KOPT-K1 (cell line): ENCODE data around the gene MAPK10.
"Not testable (repeated sequence)": the region's sequence is repeated elsewhere in the genome, so short reads cannot be mapped to it uniquely, and the experiment has no call there.

Experiments
- H3K27ac ChIP-seq: fragments of 200-600 bp; sonication (generic); 2 replicates; pipeline ENCODE4 v1.5.1; 2016; ENCODE audit warnings: antibody characterized with exemption, mild to moderate bottlenecking, low read depth, low read length; ENCODE audit not compliant: poor library complexity, severe bottlenecking
- H3K36me3 ChIP-seq: fragments of 200-600 bp; sonication (generic); 2 replicates; pipeline ENCODE4 v1.5.1; 2017; ENCODE audit warnings: antibody characterized with exemption, mild to moderate bottlenecking, low read length, moderate library complexity; ENCODE audit not compliant: insufficient read depth
- H3K9me3 ChIP-seq: fragments of 200-600 bp; sonication (generic); 2 replicates; pipeline ENCODE4 v1.5.1; 2017; ENCODE audit warnings: antibody characterized with exemption, low read length, mild to moderate bottlenecking; ENCODE audit not compliant: insufficient read depth, poor library complexity, severe bottlenecking

Gene MAPK10

DNA sequence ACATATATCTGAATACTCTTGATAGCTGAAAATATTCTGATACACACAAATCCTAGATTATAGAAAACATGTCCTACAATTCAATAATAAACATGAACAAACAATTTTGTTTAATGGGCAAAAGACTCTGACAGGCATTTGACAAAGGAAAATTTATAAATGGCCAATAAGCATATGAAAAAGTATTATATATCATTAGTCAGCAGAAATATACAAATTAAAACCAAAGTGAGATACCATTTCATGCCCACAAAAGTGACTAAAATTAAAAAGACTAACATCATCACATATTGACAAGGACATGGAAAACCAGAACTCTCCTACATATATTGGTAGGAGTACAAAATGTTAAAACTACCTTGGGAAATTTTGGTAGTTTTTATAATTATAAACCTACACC, 2.7 kb upstream of the MAPK10 start:
- no peak overlapping the region for H3K27ac ChIP-seq
- H3K36me3 ChIP-seq: no peaks in the 10 kb centered on the region
- H3K9me3 ChIP-seq: no peaks in the 10 kb centered on the region

DNA sequence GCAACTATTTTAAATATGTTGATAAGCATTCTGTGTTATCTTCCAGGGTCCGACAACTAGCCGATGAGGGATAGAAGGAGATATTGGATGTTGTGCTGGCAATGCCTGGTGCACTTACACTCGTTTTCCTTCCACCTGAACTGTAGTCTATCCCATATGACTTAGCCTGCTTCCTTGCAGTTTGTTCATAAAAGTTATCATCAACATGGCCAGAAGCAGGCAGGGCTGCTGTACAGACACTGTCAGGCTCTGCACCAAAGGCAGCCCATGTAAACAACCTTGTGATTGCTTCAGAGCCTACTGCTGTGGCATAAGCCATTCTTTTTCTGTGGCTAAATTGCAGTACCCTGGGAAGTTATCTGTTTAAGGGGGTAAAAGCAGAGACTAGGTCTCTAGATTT, 1.6 kb downstream of the MAPK10 start:
- Histone ChIP-seq H3K36me3 (no peaks in the 10 kb centered on the region), H3K9me3 (no peaks in the 10 kb centered on the region), H3K27ac (no peak overlapping the region)

DNA sequence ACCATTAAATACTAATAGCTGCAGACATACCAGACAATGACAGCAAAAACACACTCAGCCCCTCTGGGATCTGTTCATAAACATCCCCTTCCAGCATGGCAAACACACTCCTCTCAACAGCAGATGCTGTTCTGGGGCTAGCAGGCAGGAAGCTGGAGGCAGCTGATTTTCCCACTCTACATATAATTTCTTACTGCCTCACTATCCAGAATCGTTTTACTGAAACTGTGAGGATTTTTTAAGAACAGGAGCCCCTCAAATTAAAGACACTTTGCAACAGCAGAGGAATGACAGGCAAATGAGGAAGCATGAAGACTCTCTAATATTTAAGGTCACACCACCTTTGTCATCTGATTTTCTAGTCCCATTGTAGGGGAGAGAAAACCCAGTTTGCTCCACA, 2.2 kb downstream of the MAPK10 start:
- Histone ChIP-seq H3K27ac (no peak overlapping the region), H3K36me3 (no peaks in the 10 kb centered on the region), H3K9me3 (no peaks in the 10 kb centered on the region)

- Histone ChIP-seq H3K36me3 (no peaks in the 10 kb centered on the region), H3K9me3 (no peaks in the 10 kb centered on the region), H3K27ac (no peak overlapping the region)
Observed at GRCh38 chr4:86356425-86357210, 3.2 kb downstream of the MAPK10 start.

- Histone ChIP-seq H3K27ac (no peak overlapping the region), H3K36me3 (no peaks in the 10 kb centered on the region), H3K9me3 (no peaks in the 10 kb centered on the region)
Observed at GRCh38 chr4:86354390-86354789, 5.5 kb downstream of the MAPK10 start.

DNA sequence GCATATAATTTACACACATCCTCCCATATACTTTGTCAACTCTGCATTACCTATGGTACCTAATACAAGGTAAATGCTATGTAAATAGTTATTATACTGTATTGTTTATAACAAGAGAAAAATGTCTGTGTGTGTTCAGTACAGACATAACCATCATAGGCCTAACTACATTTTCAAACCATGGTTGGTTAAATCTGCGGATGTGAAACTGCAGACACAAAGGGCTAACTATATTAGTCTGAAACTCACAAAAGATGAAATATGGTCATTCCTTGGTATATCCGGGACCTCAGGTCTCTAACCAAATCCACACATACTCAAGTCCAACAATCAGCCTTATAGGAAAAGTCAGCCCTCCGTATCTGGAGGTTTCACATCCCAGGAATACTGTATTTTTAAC, 13.5 kb downstream of the MAPK10 start:
- H3K36me3 ChIP-seq: no peaks in the 10 kb centered on the region
- H3K27ac ChIP-seq: no peak overlapping the region
- H3K9me3 ChIP-seq: no peaks in the 10 kb centered on the region

- no peaks in the 10 kb centered on the region for H3K9me3 ChIP-seq
- no peaks in the 10 kb centered on the region for H3K36me3 ChIP-seq
- H3K27ac ChIP-seq: no peak overlapping the region
Observed at GRCh38 chr4:86344127-86344526, 15.7 kb downstream of the MAPK10 start.

GRCh38 chr4:86338989-86339388, 20.9 kb downstream of the MAPK10 start:
- no peak overlapping the region for H3K27ac ChIP-seq
- H3K9me3 ChIP-seq: no peaks in the 10 kb centered on the region
- no peaks in the 10 kb centered on the region for H3K36me3 ChIP-seq

- no peaks in the 10 kb centered on the region for H3K36me3 ChIP-seq
- no peak overlapping the region for H3K27ac ChIP-seq
- H3K9me3 ChIP-seq: no peaks in the 10 kb centered on the region
Observed at GRCh38 chr4:86338521-86338920, 21.3 kb downstream of the MAPK10 start.

GRCh38 chr4:86334020-86334750, 25.7 kb downstream of the MAPK10 start:
- H3K36me3 ChIP-seq: no peaks in the 10 kb centered on the region
- H3K27ac ChIP-seq: no peak overlapping the region
- no peaks in the 10 kb centered on the region for H3K9me3 ChIP-seq

DNA sequence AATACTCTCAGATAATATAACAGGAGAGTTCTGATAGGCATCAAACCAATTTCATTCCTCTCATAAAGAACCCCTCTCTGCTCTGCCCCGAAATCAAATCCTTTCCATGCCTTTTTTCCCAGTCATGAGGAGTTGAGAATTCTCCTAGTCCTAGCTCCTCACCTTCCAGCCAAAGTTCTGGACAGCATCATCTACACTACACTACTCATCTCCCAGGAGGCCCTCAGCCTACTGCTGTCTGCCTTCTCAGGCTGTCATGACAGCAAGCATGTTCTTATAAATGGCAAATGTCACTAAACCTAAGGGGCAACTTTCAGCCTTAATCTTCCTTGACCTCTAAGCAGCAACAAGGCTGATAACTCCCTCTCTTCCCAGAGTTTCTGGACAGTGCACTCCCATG, 26.6 kb downstream of the MAPK10 start:
- no peaks in the 10 kb centered on the region for H3K9me3 ChIP-seq
- H3K36me3 ChIP-seq: no peaks in the 10 kb centered on the region
- no peak overlapping the region for H3K27ac ChIP-seq

DNA sequence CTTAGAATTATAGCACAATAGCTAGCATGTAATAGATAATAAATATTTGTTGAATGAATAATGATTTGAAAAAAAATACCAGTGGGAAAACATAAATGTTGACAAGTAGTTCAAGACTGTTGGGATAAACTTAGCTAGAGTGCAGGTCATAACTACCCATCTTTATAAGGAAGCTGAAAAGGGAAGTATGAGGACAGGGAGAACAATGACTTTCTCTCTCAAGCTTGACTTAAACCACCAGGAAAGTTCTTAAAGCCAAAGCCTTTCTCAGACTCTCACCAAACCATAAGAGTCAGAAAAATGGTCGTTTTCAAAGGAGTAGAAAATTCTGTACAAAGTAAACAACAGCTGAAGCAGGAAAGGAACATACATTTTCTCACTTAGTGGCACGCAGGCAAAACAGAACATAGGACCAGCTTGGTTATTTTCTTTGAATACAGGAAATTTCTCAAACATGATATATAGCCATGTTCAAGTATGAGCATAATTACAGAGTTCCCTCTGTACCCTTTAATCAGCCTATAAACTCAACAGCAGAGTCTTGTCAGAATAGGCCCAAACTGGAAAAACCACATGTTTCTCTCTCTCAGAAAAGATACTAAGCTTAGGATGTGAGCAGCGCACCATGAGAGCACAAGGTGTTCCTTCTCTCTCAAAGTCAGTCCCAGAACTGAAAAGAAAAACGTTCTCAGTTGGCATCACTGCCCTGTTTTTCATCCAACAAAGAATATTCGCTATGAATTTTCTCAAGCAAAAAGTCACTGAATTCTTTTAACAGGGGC, 28.7 kb downstream of the MAPK10 start:
- H3K27ac ChIP-seq: no peak overlapping the region

DNA sequence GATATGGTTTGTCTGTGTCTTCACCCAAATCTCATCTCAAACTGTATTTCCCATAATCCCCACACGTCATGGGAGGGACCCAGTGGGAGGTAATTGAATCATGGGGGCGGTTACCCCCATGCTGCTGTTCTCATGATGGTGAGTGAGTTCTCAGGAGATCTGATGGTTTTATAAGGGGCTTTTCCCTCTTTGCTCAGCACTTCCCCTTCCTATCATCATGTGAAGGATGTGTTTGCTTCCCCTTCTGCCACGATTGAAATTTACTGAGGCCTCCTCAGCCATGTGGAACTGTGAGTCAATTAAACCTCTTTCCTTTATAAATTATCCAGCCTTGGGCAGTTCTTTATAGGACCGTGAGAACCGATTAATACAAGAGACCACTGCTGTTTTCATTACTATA, 29.4 kb downstream of the MAPK10 start:
- not testable (repeated sequence) for H3K36me3 ChIP-seq, H3K27ac ChIP-seq, H3K9me3 ChIP-seq

More for the DNA sequence above, 28.7 kb downstream of the MAPK10 start:
- H3K36me3 ChIP-seq: no peaks in the 10 kb centered on the region
- H3K9me3 ChIP-seq: no peaks in the 10 kb centered on the region

DNA sequence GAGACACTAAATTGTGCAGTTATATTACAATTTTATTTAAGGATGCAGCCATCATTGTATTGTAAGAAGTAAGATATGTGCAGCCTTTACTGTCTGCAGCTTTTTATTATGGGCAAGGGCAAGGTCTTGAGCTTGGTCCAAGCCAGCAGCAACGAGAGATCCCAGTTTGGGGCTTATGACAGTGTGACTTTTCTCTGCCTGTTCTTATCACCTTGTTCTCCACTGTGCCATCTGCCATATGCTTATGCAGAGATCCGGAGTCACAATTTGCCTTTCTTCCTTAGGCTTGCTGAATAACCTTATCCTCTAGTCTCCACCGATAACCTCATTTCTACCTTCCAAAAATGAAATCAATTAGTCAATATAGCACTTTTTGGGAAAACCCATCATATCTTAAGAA, 30.4 kb downstream of the MAPK10 start:
- Histone ChIP-seq H3K27ac (no peak overlapping the region), H3K36me3 (no peaks in the 10 kb centered on the region), H3K9me3 (no peaks in the 10 kb centered on the region)

DNA sequence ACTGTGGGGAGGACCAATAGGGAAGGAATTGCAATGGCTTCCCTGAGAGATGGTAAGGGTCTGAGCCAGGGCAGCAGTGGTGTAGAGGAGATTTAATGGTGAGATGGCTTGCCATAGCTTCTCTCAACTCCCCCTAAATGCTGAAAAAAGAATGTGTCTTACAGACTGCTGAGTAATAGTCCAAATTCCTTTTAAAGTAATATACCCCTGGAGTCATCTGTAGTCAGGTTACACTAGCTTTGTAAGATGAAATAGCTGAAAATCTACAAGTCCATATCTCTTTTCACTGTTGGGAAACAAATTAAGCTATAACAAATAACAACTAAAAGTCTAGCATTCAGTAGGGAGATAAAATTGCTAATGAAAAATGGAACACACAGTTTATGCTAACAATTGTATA, 33.5 kb downstream of the MAPK10 start:
- Histone ChIP-seq H3K9me3 (no peaks in the 10 kb centered on the region), H3K36me3 (no peaks in the 10 kb centered on the region)

More for the DNA sequence above, 33.5 kb downstream of the MAPK10 start:
- no peak overlapping the region for H3K27ac ChIP-seq
